ENCODE measurements around the gene LSP1. TPM values are rescaled to one million over a fixed set of nuclear protein-coding genes. Genes with fewer than 3 reads are reported as not detected.

Gene LSP1
- total RNA-seq, 1 donor from 2014 or later: 78.2 TPM

- H3K9me3 ChIP-seq: no peaks in the 10 kb centered on the region
- H3K4me3 ChIP-seq: no peak overlapping the region
- DNase-seq (no peak), ATAC-seq (no peak)
- TF ChIP-seq CTCF (IDR thresholded peaks at IDR 0.05): no peak
- H3K36me3 ChIP-seq: no peaks in the 10 kb centered on the region
- H3K27me3 ChIP-seq: no peaks in the 10 kb centered on the region
- H3K27ac ChIP-seq: no peak overlapping the region
- intact Hi-C loops (cut with DNase I): no loop called here
- no peaks in the 10 kb centered on the region for H3K4me1 ChIP-seq
These were observed 55.7 kb downstream of the LSP1 start for GRCh38 chr11:1908618-1909017.

GRCh38 chr11:1909524-1909923 lies 56.6 kb downstream of the LSP1 start:
- Histone ChIP-seq H3K27me3 (no peaks in the 10 kb centered on the region), H3K9me3 (no peaks in the 10 kb centered on the region), H3K4me1 (no peaks in the 10 kb centered on the region), H3K4me3 (no peak overlapping the region), H3K36me3 (no peaks in the 10 kb centered on the region), H3K27ac (no peak overlapping the region)
- no peak for DNase-seq
- no peak for ATAC-seq
- no peak for TF ChIP-seq CTCF (IDR thresholded peaks at IDR 0.05)
- intact Hi-C loops (cut with DNase I): no loop called here

GRCh38 chr11:1912289-1912878 lies 59.5 kb downstream of the LSP1 start:
- no peak overlapping the region for H3K4me3 ChIP-seq
- no peaks in the 10 kb centered on the region for H3K9me3 ChIP-seq
- TF ChIP-seq CTCF (IDR thresholded peaks at IDR 0.05): no peak
- no peaks in the 10 kb centered on the region for H3K36me3 ChIP-seq
- no peaks in the 10 kb centered on the region for H3K27me3 ChIP-seq
- DNase-seq: no peak
- no peaks in the 10 kb centered on the region for H3K4me1 ChIP-seq
- H3K27ac ChIP-seq: no peak overlapping the region
- intact Hi-C loops (cut with DNase I): no loop called here
- no peak for ATAC-seq

GRCh38 chr11:1913271-1914060 lies 60.6 kb downstream of the LSP1 start:
- H3K9me3 ChIP-seq: no peaks in the 10 kb centered on the region
- no peaks in the 10 kb centered on the region for H3K27me3 ChIP-seq
- no peaks in the 10 kb centered on the region for H3K36me3 ChIP-seq
- no peak overlapping the region for H3K27ac ChIP-seq
- DNase-seq (no peak), ATAC-seq (no peak)
- no peak for TF ChIP-seq CTCF (IDR thresholded peaks at IDR 0.05)
- H3K4me3 ChIP-seq: no peak overlapping the region
- intact Hi-C loops (cut with DNase I): no loop called here
- no peaks in the 10 kb centered on the region for H3K4me1 ChIP-seq

- intact Hi-C loops (cut with DNase I): loop anchor here (1.0 kb wide), 1 partner anchor 22 kb away; no protein-coding TSS in a partner anchor
- no peaks in the 10 kb centered on the region for H3K9me3 ChIP-seq
- no peak for ATAC-seq
- no peak overlapping the region for H3K27ac ChIP-seq
- no peaks in the 10 kb centered on the region for H3K36me3 ChIP-seq
- TF ChIP-seq CTCF (IDR thresholded peaks at IDR 0.05): no peak
- H3K27me3 ChIP-seq: no peaks in the 10 kb centered on the region
- no peaks in the 10 kb centered on the region for H3K4me1 ChIP-seq
- DNase-seq: no peak
- no peak overlapping the region for H3K4me3 ChIP-seq
These were observed 62.9 kb downstream of the LSP1 start for GRCh38 chr11:1915795-1916131.
